ENCODE measurements around the gene UBL7. TPM values are rescaled to one million over a fixed set of nuclear protein-coding genes. Genes with fewer than 3 reads are reported as not detected.

UBL7 gene
- total RNA-seq, 2 donors from 2014 or later: 25.7 to 47.2 TPM

DNA sequence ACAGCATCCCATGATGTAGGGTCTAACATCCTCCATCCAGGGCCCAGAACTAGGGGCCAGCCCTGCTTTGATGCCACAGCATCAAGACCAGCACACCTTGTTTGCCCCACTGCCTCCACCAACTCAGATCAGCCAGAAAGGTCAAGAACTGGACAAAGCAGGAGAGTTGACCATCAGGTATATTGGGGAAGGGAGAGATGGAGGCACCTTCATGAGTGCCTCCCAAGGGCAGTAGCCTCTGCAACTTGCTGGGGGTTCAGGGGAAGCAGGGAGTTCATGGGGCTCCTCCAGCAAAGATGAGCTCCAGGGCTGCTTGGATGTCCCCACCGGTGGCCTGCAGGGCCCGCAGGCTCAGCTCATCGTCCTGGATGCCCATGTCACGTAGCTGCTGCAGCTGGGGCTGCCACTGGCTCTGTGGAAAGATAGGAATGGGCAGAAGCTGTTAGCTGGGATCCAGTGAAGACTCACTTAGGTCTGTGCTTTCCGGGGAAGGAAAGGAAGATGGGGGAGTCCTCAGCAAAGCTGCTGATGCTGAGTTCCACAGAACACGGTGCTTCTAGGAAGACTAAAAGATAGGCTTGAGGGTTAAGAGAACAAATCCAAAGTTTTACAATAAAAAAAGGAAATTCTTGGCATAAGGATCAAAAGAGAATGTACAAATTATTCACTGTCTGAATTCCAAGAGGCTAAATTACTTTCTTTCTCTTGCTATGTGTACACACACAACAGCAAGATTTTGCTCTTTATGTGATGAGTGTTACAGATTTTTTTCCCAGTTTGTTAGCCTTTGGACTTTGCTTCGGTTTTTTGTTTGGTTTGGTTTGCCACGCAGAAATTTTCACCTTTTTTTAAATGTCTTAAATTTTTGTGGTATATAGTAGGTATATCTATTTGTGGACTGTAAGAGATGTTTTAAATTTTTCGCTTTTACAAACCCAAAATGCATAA is 14.9 kb downstream of the UBL7 start:
- TF ChIP-seq CTCF (IDR thresholded peaks at IDR 0.05): no peak
- no peak for TF ChIP-seq POLR2A (IDR thresholded peaks at IDR 0.05)
- intact Hi-C loops (cut with DNase I): loop anchor here (10.0 kb wide), 1 partner anchor 179 kb away; no protein-coding TSS in a partner anchor
- H3K27me3 ChIP-seq: no peaks in the 10 kb centered on the region
- ATAC-seq (no peak), DNase-seq (no peak)
- no peak overlapping the region for H3K27ac ChIP-seq
- H3K36me3 ChIP-seq (replicated peaks in 1 of 2; ENCODE audit: insufficient read depth in 1 of 2, low read depth in 2 of 2): peaks cover 0 to 17% of the 10 kb centered on the region in 2 donors
- WGBS, 2 donors: 83 to 92% methylated on average over 9 of the region's 9 CpGs
- peaks cover 6% of the 10 kb centered on the region for H3K4me1 ChIP-seq
- H3K9me3 ChIP-seq: no peaks in the 10 kb centered on the region
- no peak overlapping the region for H3K4me3 ChIP-seq

GRCh38 chr15:74444106-74445062 is 16.6 kb downstream of the UBL7 start:
- H3K9me3 ChIP-seq: no peaks in the 10 kb centered on the region
- no peak overlapping the region for H3K27ac ChIP-seq
- no peak overlapping the region for H3K4me3 ChIP-seq
- TF ChIP-seq CTCF (IDR thresholded peaks at IDR 0.05): no peak
- no peak for TF ChIP-seq POLR2A (IDR thresholded peaks at IDR 0.05)
- DNase-seq (no peak), ATAC-seq (peak; percentile 22)
- 76 to 79% methylated on average over 8 of the region's 8 CpGs for WGBS, 2 donors
- intact Hi-C loops (cut with DNase I): loop anchor here (5.0 to 10.0 kb wide), 2 partner anchors 62 to 180 kb away; no protein-coding TSS in a partner anchor
- H3K36me3 ChIP-seq (replicated peaks in 1 of 2; ENCODE audit: insufficient read depth in 1 of 2, low read depth in 2 of 2): peaks cover 0 to 12% of the 10 kb centered on the region in 2 donors
- H3K4me1 ChIP-seq: peaks cover 6% of the 10 kb centered on the region
- no peaks in the 10 kb centered on the region for H3K27me3 ChIP-seq

- Histone ChIP-seq H3K36me3 (replicated peaks in 1 of 2; ENCODE audit: insufficient read depth in 1 of 2, low read depth in 2 of 2) (peaks cover 0 to 9% of the 10 kb centered on the region in 2 donors), H3K4me3 (no peak overlapping the region), H3K27ac (no peak overlapping the region), H3K4me1 (peaks cover 6% of the 10 kb centered on the region), H3K9me3 (no peaks in the 10 kb centered on the region), H3K27me3 (no peaks in the 10 kb centered on the region)
- WGBS, 2 donors: 64 to 67% methylated on average over 14 of the region's 14 CpGs
- no peak for TF ChIP-seq POLR2A (IDR thresholded peaks at IDR 0.05)
- no peak for TF ChIP-seq CTCF (IDR thresholded peaks at IDR 0.05)
- ATAC-seq: no peak
- intact Hi-C loops (cut with DNase I): loop anchor here (5.0 to 10.0 kb wide), 2 partner anchors 61 to 181 kb away; no protein-coding TSS in a partner anchor
- no peak for DNase-seq
These were observed 17.7 kb downstream of the UBL7 start for GRCh38 chr15:74443100-74443909.

GRCh38 chr15:74442604-74443003 is 18.4 kb downstream of the UBL7 start:
- Histone ChIP-seq H3K9me3 (no peaks in the 10 kb centered on the region), H3K27me3 (no peaks in the 10 kb centered on the region), H3K4me3 (no peak overlapping the region), H3K36me3 (replicated peaks in 1 of 2; ENCODE audit: insufficient read depth in 1 of 2, low read depth in 2 of 2) (peaks cover 0 to 5% of the 10 kb centered on the region in 2 donors), H3K27ac (no peak overlapping the region), H3K4me1 (peaks cover 6% of the 10 kb centered on the region)
- intact Hi-C loops (cut with DNase I): loop anchor here (5.0 to 10.0 kb wide), 2 partner anchors 60 to 182 kb away; no protein-coding TSS in a partner anchor
- DNase-seq (no peak), ATAC-seq (no peak)
- TF ChIP-seq POLR2A (IDR thresholded peaks at IDR 0.05): no peak
- no peak for TF ChIP-seq CTCF (IDR thresholded peaks at IDR 0.05)
- 73 to 90% methylated on average over 3 of the region's 3 CpGs for WGBS, 2 donors
